Neural progenitor cell (in vitro differentiated cells): Measurements from ENCODE around the gene SCCPDH. TPM values are rescaled to one million over a fixed set of nuclear protein-coding genes. Genes with fewer than 3 reads are reported as not detected.

Experiments used
- DNase-seq: peaks from one replicate; pipeline ENCODE4 v3.0.0-alpha.2; 2016; ENCODE audit warnings: low spot score
- H2AFZ ChIP-seq: fragments of 200-600 bp; sonication (generic); replicated peaks from 2 replicates; pipeline ENCODE4 v1.6.1; 2016; ENCODE audit warnings: antibody characterized with exemption
- H3F3A ChIP-seq: fragments of 200-600 bp; sonication (generic); 2 replicates; pipeline ENCODE4 v1.6.1; 2016; ENCODE audit warnings: antibody characterized with exemption, low read depth
- H3K27ac ChIP-seq: fragments of 200-600 bp; sonication (generic); 2 replicates; pipeline ENCODE4 v1.5.1; 2016; ENCODE audit warnings: mild to moderate bottlenecking
- H3K27me3 ChIP-seq: fragments of 200-600 bp; sonication (generic); 2 replicates; pipeline ENCODE4 v1.6.1; 2016; ENCODE audit warnings: mild to moderate bottlenecking, moderate library complexity
- H3K36me3 ChIP-seq: fragments of 200-600 bp; sonication (generic); 2 replicates; pipeline ENCODE4 v1.5.1; 2016
- H3K4me1 ChIP-seq: fragments of 200-600 bp; sonication (generic); 2 replicates; pipeline ENCODE4 v1.6.1; 2016; ENCODE audit warnings: mixed run types
- H3K4me2 ChIP-seq: fragments of 200-600 bp; sonication (generic); 2 replicates; pipeline ENCODE4 v1.6.1; 2016
- H3K4me3 ChIP-seq: fragments of 200-600 bp; sonication (generic); 2 replicates; pipeline ENCODE4 v1.5.1; 2016
- H3K79me2 ChIP-seq: fragments of 200-600 bp; sonication (generic); 2 replicates; pipeline ENCODE4 v1.6.1; 2016; ENCODE audit warnings: low read depth
- H3K9ac ChIP-seq: fragments of 200-600 bp; sonication (generic); 2 replicates; pipeline ENCODE4 v1.6.1; 2016
- H3K9me3 ChIP-seq: fragments of 200-600 bp; sonication (generic); 2 replicates; pipeline ENCODE4 v1.5.1; 2016; ENCODE audit warnings: low read depth
- H4K20me1 ChIP-seq: fragments of 200-600 bp; sonication (generic); 2 replicates; pipeline ENCODE4 v1.6.1; 2016; ENCODE audit warnings: low read depth
- H3K27ac Mint-ChIP-seq: 3 replicates; pipeline ENCODE4 v1.8.0; 2021; ENCODE audit warnings: mixed read lengths
- H3K27me3 Mint-ChIP-seq: 2 replicates; pipeline ENCODE4 v1.8.0; 2022; ENCODE audit warnings: low read depth, mild to moderate bottlenecking, inconsistent platforms, moderate library complexity, mixed read lengths; ENCODE audit not compliant: insufficient read depth
- H3K36me3 Mint-ChIP-seq: 3 replicates; pipeline ENCODE4 v1.8.0; 2021; ENCODE audit warnings: mixed read lengths
- H3K4me1 Mint-ChIP-seq: 3 replicates; pipeline ENCODE4 v1.8.0; 2021; ENCODE audit warnings: mixed read lengths
- H3K4me3 Mint-ChIP-seq: 3 replicates; pipeline ENCODE4 v1.8.0; 2021; ENCODE audit warnings: mild to moderate bottlenecking, moderate library complexity, mixed read lengths
- H3K9me3 Mint-ChIP-seq: 3 replicates; pipeline ENCODE4 v1.8.0; 2020; ENCODE audit warnings: mixed read lengths
- EZH2 ChIP-seq: fragments of 200-600 bp; sonication (generic); IDR thresholded peaks from 2 replicates; pipeline ENCODE4 v1.6.1; 2017; ENCODE audit warnings: antibody characterized with exemption, mild to moderate bottlenecking, moderate library complexity
- EZH2phosphoT487 ChIP-seq: fragments of 200-600 bp; sonication (generic); IDR thresholded peaks from 2 replicates; pipeline ENCODE4 v1.6.1; 2017; ENCODE audit warnings: antibody characterized with exemption
- small RNA-seq: library from RNA; depleted of rRNA; stranded (forward); fragments of <200 nt; gene quantifications from one replicate; pipeline ENCODE3, GENCODE V24; 2015
- total RNA-seq: library from RNA; depleted of rRNA; stranded (reverse); fragments of >200 nt; gene quantifications from 2 replicates; pipeline ENCODE4 v1.2.3, GENCODE V29; 2015; ENCODE audit warnings: low replicate concordance
- TF ChIP-seq, protein P1 (sequence below): fragments of 200-600 bp; sonication (generic); IDR thresholded peaks from 2 replicates; pipeline ENCODE4 v1.5.1; 2017; ENCODE audit warnings: antibody characterized with exemption, mild to moderate bottlenecking

Gene SCCPDH
- total RNA-seq, 1 donor from 2014 or later = 56.3 TPM

DNA sequence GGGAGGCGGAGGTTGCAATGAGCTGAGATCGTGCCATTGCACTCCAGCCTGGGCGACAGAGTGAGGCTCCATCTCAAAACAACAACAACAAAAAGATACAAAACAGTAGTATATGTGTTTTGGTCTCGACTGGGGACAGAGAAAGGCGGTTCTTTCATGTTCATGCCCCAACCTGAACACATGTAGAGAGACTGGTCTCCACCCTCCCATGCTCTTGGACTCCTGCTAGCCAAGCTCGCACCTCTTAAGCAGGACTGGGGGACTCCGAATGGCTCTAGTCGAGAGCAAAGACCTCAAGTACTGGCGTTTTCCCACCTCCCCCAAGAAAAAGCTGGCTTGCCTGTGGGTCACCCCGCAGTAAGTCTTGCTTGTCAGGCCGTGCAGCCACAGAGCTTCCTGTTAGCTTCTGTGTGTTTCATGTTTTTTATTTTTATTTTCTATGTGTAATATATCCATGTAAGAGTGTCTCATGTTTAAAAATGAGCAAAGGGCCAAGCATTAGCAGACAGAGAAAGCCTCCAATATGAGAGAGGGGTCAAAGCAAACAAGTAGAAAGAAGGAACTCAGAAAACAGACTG lies 91.6 kb downstream of the SCCPDH start:
- Histone ChIP-seq H3K27me3 (no peaks in the 10 kb centered on the region), H3K9me3 (no peaks in the 10 kb centered on the region), H3K4me1 (no peaks in the 10 kb centered on the region), H3K36me3 (no peaks in the 10 kb centered on the region), H3F3A (no peaks in the 10 kb centered on the region), H3K27ac (no peak overlapping the region), H2AFZ (no peak overlapping the region), H3K4me3 (no peak overlapping the region), H4K20me1 (no peaks in the 10 kb centered on the region), H3K4me2 (no peak overlapping the region), H3K79me2 (no peaks in the 10 kb centered on the region), H3K9ac (no peak overlapping the region)
- Mint-ChIP-seq H3K36me3 (no peaks in the 10 kb centered on the region), H3K27ac (no peak overlapping the region), H3K27me3 (peaks cover 11% of the 10 kb centered on the region), H3K4me3 (no peak overlapping the region), H3K9me3 (peaks cover 6% of the 10 kb centered on the region), H3K4me1 (peaks cover 3% of the 10 kb centered on the region)
- DNase-seq = no peak
- no peak for TF ChIP-seq EZH2phosphoT487
- no peak for TF ChIP-seq EZH2
- TF ChIP-seq, protein P1, sequence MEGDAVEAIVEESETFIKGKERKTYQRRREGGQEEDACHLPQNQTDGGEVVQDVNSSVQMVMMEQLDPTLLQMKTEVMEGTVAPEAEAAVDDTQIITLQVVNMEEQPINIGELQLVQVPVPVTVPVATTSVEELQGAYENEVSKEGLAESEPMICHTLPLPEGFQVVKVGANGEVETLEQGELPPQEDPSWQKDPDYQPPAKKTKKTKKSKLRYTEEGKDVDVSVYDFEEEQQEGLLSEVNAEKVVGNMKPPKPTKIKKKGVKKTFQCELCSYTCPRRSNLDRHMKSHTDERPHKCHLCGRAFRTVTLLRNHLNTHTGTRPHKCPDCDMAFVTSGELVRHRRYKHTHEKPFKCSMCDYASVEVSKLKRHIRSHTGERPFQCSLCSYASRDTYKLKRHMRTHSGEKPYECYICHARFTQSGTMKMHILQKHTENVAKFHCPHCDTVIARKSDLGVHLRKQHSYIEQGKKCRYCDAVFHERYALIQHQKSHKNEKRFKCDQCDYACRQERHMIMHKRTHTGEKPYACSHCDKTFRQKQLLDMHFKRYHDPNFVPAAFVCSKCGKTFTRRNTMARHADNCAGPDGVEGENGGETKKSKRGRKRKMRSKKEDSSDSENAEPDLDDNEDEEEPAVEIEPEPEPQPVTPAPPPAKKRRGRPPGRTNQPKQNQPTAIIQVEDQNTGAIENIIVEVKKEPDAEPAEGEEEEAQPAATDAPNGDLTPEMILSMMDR = no peak

Small RNA genes within 50 kb of the gene (small RNA-seq; reads per million reads assigned to genes)
- gene AC113174.1 = not detected

Other genes with a start within 250 kb of the SCCPDH start
- gene SMYD3, start 217.1 kb upstream of the SCCPDH start, total RNA-seq = 40.5 and 43.2 TPM in 2 replicates
- gene TFB2M, start 158.1 kb upstream of the SCCPDH start, total RNA-seq = 16.4 and 21.1 TPM in 2 replicates
- gene CNST, start 158.0 kb upstream of the SCCPDH start, total RNA-seq = 15.5 and 25.6 TPM in 2 replicates
- gene AHCTF1, start 207.5 kb downstream of the SCCPDH start, total RNA-seq = 41.6 and 62.1 TPM in 2 replicates